Activated T-helper 1 cell treated with anti-CD3 and anti-CD28 coated beads, Interleukin-12 subunit alpha, Interleukin-12 subunit beta, Interleukin-2, Interleukin-4 antibody, amounts not matched to agents 30 ng/mL and 10 ng/mL and 1 ng/mL, durations not matched to agents 14 hours and 24 hours and 36 hours (primary cell): ENCODE data around the gene FBXO41. TPM values are rescaled to one million over a fixed set of nuclear protein-coding genes. Genes with fewer than 3 reads are reported as not detected.
"Not testable (repeated sequence)": the region's sequence is repeated elsewhere in the genome, so short reads cannot be mapped to it uniquely, and the experiment has no call there.

Experiments
- DNase-seq: peaks from one replicate; pipeline ENCODE4 v3.0.0; 2021; ENCODE audit warnings: low spot score
- H3K27ac Mint-ChIP-seq: one replicate; pipeline ENCODE4 v1.8.0; 2021; ENCODE audit warnings: mild to moderate bottlenecking, mixed read lengths
- H3K27me3 Mint-ChIP-seq: one replicate; pipeline ENCODE4 v1.8.0; 2022; ENCODE audit warnings: mild to moderate bottlenecking, moderate library complexity, mixed read lengths; ENCODE audit not compliant: insufficient read depth
- H3K36me3 Mint-ChIP-seq: one replicate; pipeline ENCODE4 v1.8.0; 2021; ENCODE audit warnings: low read depth, mixed read lengths
- H3K4me1 Mint-ChIP-seq: one replicate; pipeline ENCODE4 v1.8.0; 2021; ENCODE audit warnings: low read depth, mixed read lengths
- H3K4me3 Mint-ChIP-seq: one replicate; pipeline ENCODE4 v1.8.0; 2021; ENCODE audit warnings: mild to moderate bottlenecking, moderate library complexity, mixed read lengths
- H3K9me3 Mint-ChIP-seq: one replicate; pipeline ENCODE4 v1.8.0; 2021; ENCODE audit warnings: mixed read lengths
- intact Hi-C: fragments of 100-400 bp; cut with micrococcal nuclease; formaldehyde crosslinking; loops from one replicate; pipeline ENCODE4 v1.15.1; 2024
- total RNA-seq: library from RNA; stranded (reverse); gene quantifications from 2 replicates; pipeline ENCODE4 v1.2.3, GENCODE V29; 2022

FBXO41 gene
- total RNA-seq, 1 donor from 2014 or later, result 29.3 TPM

DNA sequence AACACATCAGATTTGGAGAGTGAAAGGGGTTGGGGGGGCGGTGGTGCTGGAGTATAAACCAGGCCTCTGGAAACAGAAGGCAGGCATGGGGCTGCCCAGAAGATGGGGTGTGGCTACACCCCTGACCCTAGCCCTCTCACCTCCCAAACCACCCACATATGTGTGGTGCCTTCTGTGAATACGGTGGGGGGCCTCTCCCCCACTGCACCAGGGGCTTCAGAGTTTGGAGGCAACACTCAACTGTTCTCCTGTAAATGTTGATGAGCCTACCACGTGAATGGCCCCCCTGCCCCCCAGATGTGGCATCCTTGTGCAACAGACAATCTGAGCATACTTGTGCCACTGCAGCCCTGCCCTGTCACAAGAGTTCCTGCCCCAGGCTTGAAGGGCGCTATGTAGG, 19.5 kb downstream of the FBXO41 start:
- DNase-seq, result no peak
- Mint-ChIP-seq H3K27ac (no peak overlapping the region), H3K9me3 (no peaks in the 10 kb centered on the region), H3K27me3 (no peaks in the 10 kb centered on the region), H3K4me1 (peaks cover 18% of the 10 kb centered on the region), H3K36me3 (peaks cover 7% of the 10 kb centered on the region), H3K4me3 (no peak overlapping the region)
- intact Hi-C loops, result no loop called here

GRCh38 chr2:73264332-73264606, 20.0 kb downstream of the FBXO41 start:
- Mint-ChIP-seq H3K27me3 (no peaks in the 10 kb centered on the region), H3K9me3 (no peaks in the 10 kb centered on the region), H3K36me3 (peaks cover 7% of the 10 kb centered on the region), H3K4me1 (peaks cover 15% of the 10 kb centered on the region), H3K4me3 (no peak overlapping the region), H3K27ac (no peak overlapping the region)
- intact Hi-C loops, result no loop called here
- DNase-seq, result no peak

- intact Hi-C loops, result no loop called here
- Mint-ChIP-seq H3K9me3 (no peaks in the 10 kb centered on the region), H3K27ac (no peak overlapping the region), H3K36me3 (peaks cover 7% of the 10 kb centered on the region), H3K4me1 (peaks cover 15% of the 10 kb centered on the region), H3K27me3 (no peaks in the 10 kb centered on the region), H3K4me3 (no peak overlapping the region)
- no peak for DNase-seq
Measured at GRCh38 chr2:73263540-73264331, 20.5 kb downstream of the FBXO41 start.

GRCh38 chr2:73262691-73263429, 21.4 kb downstream of the FBXO41 start:
- DNase-seq, H3K4me3 Mint-ChIP-seq, H3K4me1 Mint-ChIP-seq, H3K27ac Mint-ChIP-seq, H3K36me3 Mint-ChIP-seq, intact Hi-C loops, H3K9me3 Mint-ChIP-seq, H3K27me3 Mint-ChIP-seq: not testable (repeated sequence)

DNA sequence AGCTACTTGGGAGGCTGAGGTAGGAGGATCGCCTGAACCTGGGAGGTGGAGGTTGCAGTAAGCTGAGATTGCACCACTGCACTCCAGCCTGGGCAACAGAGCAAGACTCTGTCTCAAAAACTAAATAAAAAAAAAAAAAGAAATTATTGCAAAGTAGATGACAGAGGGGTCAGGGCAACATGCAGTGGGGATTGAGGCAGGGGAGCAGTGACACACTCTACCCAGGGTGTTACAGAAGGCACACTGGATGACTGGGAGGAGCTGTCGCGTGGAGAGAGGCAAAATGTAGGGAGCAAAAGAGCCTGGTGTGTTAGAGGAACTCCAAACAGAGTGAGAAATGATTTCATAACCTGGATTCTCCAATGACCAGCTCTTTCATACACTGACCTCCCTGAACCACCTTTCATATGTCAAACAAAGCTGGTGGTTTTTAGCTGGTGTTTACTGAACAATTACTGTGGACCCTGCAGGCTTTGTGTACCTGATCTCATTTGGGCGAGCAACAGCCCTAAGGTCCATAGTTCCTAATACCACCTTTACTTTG, 22.1 kb downstream of the FBXO41 start:
- Mint-ChIP-seq H3K36me3 (peaks cover 7% of the 10 kb centered on the region), H3K4me1 (peaks cover 6% of the 10 kb centered on the region), H3K9me3 (no peaks in the 10 kb centered on the region), H3K27ac (no peak overlapping the region), H3K27me3 (no peaks in the 10 kb centered on the region), H3K4me3 (no peak overlapping the region)
- no peak for DNase-seq
- intact Hi-C loops, result no loop called here

- H3K27me3 Mint-ChIP-seq, result no peaks in the 10 kb centered on the region
- intact Hi-C loops, result no loop called here
- DNase-seq, result no peak
- H3K9me3 Mint-ChIP-seq, result no peaks in the 10 kb centered on the region
- H3K27ac Mint-ChIP-seq, result no peak overlapping the region
- peaks cover 7% of the 10 kb centered on the region for H3K36me3 Mint-ChIP-seq
- no peak overlapping the region for H3K4me3 Mint-ChIP-seq
- no peaks in the 10 kb centered on the region for H3K4me1 Mint-ChIP-seq
Measured at GRCh38 chr2:73260338-73260984, 23.8 kb downstream of the FBXO41 start.

- Mint-ChIP-seq H3K9me3 (no peaks in the 10 kb centered on the region), H3K36me3 (peaks cover 7% of the 10 kb centered on the region), H3K27ac (no peak overlapping the region), H3K4me1 (no peaks in the 10 kb centered on the region), H3K4me3 (no peak overlapping the region), H3K27me3 (no peaks in the 10 kb centered on the region)
- intact Hi-C loops, result no loop called here
- DNase-seq, result no peak
Measured at GRCh38 chr2:73259704-73260337, 24.5 kb downstream of the FBXO41 start.

GRCh38 chr2:73259276-73259675, 25.0 kb downstream of the FBXO41 start:
- no peaks in the 10 kb centered on the region for H3K9me3 Mint-ChIP-seq
- H3K36me3 Mint-ChIP-seq, result peaks cover 10% of the 10 kb centered on the region
- no peak overlapping the region for H3K27ac Mint-ChIP-seq
- intact Hi-C loops, result no loop called here
- no peak overlapping the region for H3K4me3 Mint-ChIP-seq
- H3K4me1 Mint-ChIP-seq, result no peaks in the 10 kb centered on the region
- no peak for DNase-seq
- H3K27me3 Mint-ChIP-seq, result no peaks in the 10 kb centered on the region

- H3K4me1 Mint-ChIP-seq, result no peaks in the 10 kb centered on the region
- no peaks in the 10 kb centered on the region for H3K9me3 Mint-ChIP-seq
- H3K36me3 Mint-ChIP-seq, result peaks cover 10% of the 10 kb centered on the region
- no peak overlapping the region for H3K4me3 Mint-ChIP-seq
- intact Hi-C loops, result no loop called here
- H3K27me3 Mint-ChIP-seq, result no peaks in the 10 kb centered on the region
- DNase-seq, result no peak
- H3K27ac Mint-ChIP-seq, result no peak overlapping the region
Measured at GRCh38 chr2:73258913-73259215, 25.4 kb downstream of the FBXO41 start.

- Mint-ChIP-seq H3K4me3 (no peak overlapping the region), H3K27me3 (no peaks in the 10 kb centered on the region), H3K27ac (no peak overlapping the region), H3K9me3 (no peaks in the 10 kb centered on the region), H3K36me3 (peaks cover 10% of the 10 kb centered on the region), H3K4me1 (no peaks in the 10 kb centered on the region)
- intact Hi-C loops, result no loop called here
- no peak for DNase-seq
Measured at GRCh38 chr2:73258186-73258912, 25.9 kb downstream of the FBXO41 start.

GRCh38 chr2:73257425-73258125, 26.7 kb downstream of the FBXO41 start:
- H3K27me3 Mint-ChIP-seq, result no peaks in the 10 kb centered on the region
- no peak overlapping the region for H3K27ac Mint-ChIP-seq
- peaks cover 11% of the 10 kb centered on the region for H3K36me3 Mint-ChIP-seq
- no peaks in the 10 kb centered on the region for H3K9me3 Mint-ChIP-seq
- no peaks in the 10 kb centered on the region for H3K4me1 Mint-ChIP-seq
- intact Hi-C loops, result no loop called here
- H3K4me3 Mint-ChIP-seq, result no peak overlapping the region
- no peak for DNase-seq

GRCh38 chr2:73257021-73257420, 27.3 kb downstream of the FBXO41 start:
- H3K27me3 Mint-ChIP-seq, result no peaks in the 10 kb centered on the region
- no peaks in the 10 kb centered on the region for H3K4me1 Mint-ChIP-seq
- no peak overlapping the region for H3K27ac Mint-ChIP-seq
- no peak for DNase-seq
- H3K9me3 Mint-ChIP-seq, result no peaks in the 10 kb centered on the region
- H3K4me3 Mint-ChIP-seq, result no peak overlapping the region
- peaks cover 11% of the 10 kb centered on the region for H3K36me3 Mint-ChIP-seq
- intact Hi-C loops, result no loop called here
